Endothelial cell of umbilical vein (primary cell): Measurements from ENCODE around the gene ZDHHC23. TPM values are rescaled to one million over a fixed set of nuclear protein-coding genes. Genes with fewer than 3 reads are reported as not detected.

ENCODE experiments used
- BruUV-seq: library from RNA; stranded (reverse); fragments of 400-500 nt; replicated peaks from 2 replicates; lab custom pipeline; 2021; lab: Mats Ljungman, UMichigan
- CTCF ChIA-PET: fragments of 300-600, 350-600 bp; sonication (Branson Sonifier 250); formaldehyde crosslinking; loops from one replicate; lab custom pipeline; 2021; ENCODE audit warnings: antibody characterized with exemption, inconsistent platforms; lab: Charles Lee
- POLR2A ChIA-PET: fragments of 300-600, 350-600 bp; sonication (Branson Sonifier 250); formaldehyde crosslinking; loops from one replicate; lab custom pipeline; 2021; ENCODE audit warnings: antibody characterized with exemption, inconsistent platforms; lab: Charles Lee
- DNase-seq: peaks from one replicate; pipeline ENCODE4 v3.0.0-alpha.2; 2011; ENCODE audit warnings: low read depth, low spot score
- FAIRE-seq: peaks from 2 replicates; lab custom pipeline; 2011; peaks lifted over from hg19 to GRCh38; lab: Jason Lieb, UNC
- H2AFZ ChIP-seq: 2 replicates; pipeline ENCODE4 v1.6.0; 2012; ENCODE audit warnings: low read depth, low read length, control low read depth, inconsistent platforms
- H3K27ac ChIP-seq: 2 replicates; pipeline ENCODE4 v1.5.1; 2011; ENCODE audit warnings: low read depth, mild to moderate bottlenecking, control low read depth, low read length, moderate library complexity; ENCODE audit not compliant: insufficient read depth
- H3K27me3 ChIP-seq, 2 experiments: 2 replicates each; pipeline versions ENCODE4 v1.6.0 to v1.6.1; 2011; ENCODE audit warnings: low read length in 2 of 2, mixed read lengths in 1 of 2; ENCODE audit not compliant: control insufficient read depth in 2 of 2, insufficient read depth in 2 of 2
- H3K36me3 ChIP-seq, 2 experiments: 2 replicates in 1 of 2; 3 replicates in 1 of 2; pipeline ENCODE4 v1.5.1; 2011; ENCODE audit warnings: low read length in 2 of 2, mild to moderate bottlenecking in 1 of 2, moderate library complexity in 1 of 2; ENCODE audit not compliant: control insufficient read depth in 2 of 2, insufficient read depth in 2 of 2; ENCODE audit errors: extremely low read depth in 1 of 2
- H3K4me1 ChIP-seq: 3 replicates; pipeline ENCODE4 v1.5.1; 2011; ENCODE audit warnings: mild to moderate bottlenecking, low read length; ENCODE audit not compliant: control insufficient read depth, insufficient read depth; ENCODE audit errors: extremely low read depth
- H3K4me2 ChIP-seq: 2 replicates; pipeline ENCODE4 v1.6.1; 2011; ENCODE audit warnings: low read length, control low read depth, mixed read lengths; ENCODE audit not compliant: insufficient read depth
- H3K4me3 ChIP-seq, 3 experiments: fragments of 200-600 bp in 1 of 3; sonication (generic), shearing (Covaris generic) in 1 of 3; replicated peaks in 1 of 3; 2 replicates each; pipeline ENCODE4 v1.5.1; 2011 to 2016; ENCODE audit warnings: control low read depth in 3 of 3, low read length in 3 of 3, mild to moderate bottlenecking in 2 of 3, inconsistent platforms in 1 of 3, low read depth in 1 of 3, moderate library complexity in 1 of 3; ENCODE audit not compliant: insufficient read depth in 1 of 3
- H3K79me2 ChIP-seq: 2 replicates; pipeline ENCODE4 v1.6.0; 2012; ENCODE audit warnings: low read length, inconsistent platforms; ENCODE audit not compliant: control insufficient read depth, insufficient read depth
- H3K9ac ChIP-seq: replicated peaks from 2 replicates; pipeline ENCODE3; 2011; ENCODE audit warnings: low read length, control low read depth; ENCODE audit not compliant: insufficient read depth; ENCODE audit errors: extremely low read depth
- H3K9me1 ChIP-seq: replicated peaks from 3 replicates; pipeline ENCODE4 v1.6.0; 2011; ENCODE audit warnings: mild to moderate bottlenecking, low read length; ENCODE audit not compliant: control insufficient read depth, insufficient read depth; ENCODE audit errors: extremely low read depth
- H3K9me3 ChIP-seq: replicated peaks from 2 replicates; pipeline ENCODE4 v1.5.1; 2012; ENCODE audit warnings: low read length, inconsistent platforms; ENCODE audit not compliant: control insufficient read depth, insufficient read depth
- H4K20me1 ChIP-seq: replicated peaks from 2 replicates; pipeline ENCODE3; 2011; ENCODE audit warnings: mild to moderate bottlenecking, low read length; ENCODE audit not compliant: control insufficient read depth, insufficient read depth; ENCODE audit errors: extremely low read depth
- EZH2 ChIP-seq: IDR thresholded peaks from 2 replicates; pipeline ENCODE4 v1.6.1; 2012; ENCODE audit warnings: borderline replicate concordance, low read depth, mild to moderate bottlenecking, moderate library complexity, low read length, inconsistent platforms; ENCODE audit not compliant: severe bottlenecking
- MAX ChIP-seq: IDR thresholded peaks from 2 replicates; pipeline ENCODE4 v1.6.1; 2011; ENCODE audit not compliant: insufficient read depth, insufficient read length
- POLR2AphosphoS5 ChIP-seq: IDR thresholded peaks from 2 replicates; pipeline ENCODE4 v1.6.1; 2012; ENCODE audit warnings: low read depth, mild to moderate bottlenecking, control low read depth, low read length, moderate library complexity; ENCODE audit not compliant: insufficient read depth
- dilution Hi-C: fragments of 300-500 bp; cut with MboI; formaldehyde crosslinking; loops from one replicate; pipeline ENCODE4 v1.15.0; 2019; ENCODE audit warnings: low sequenced_read_pairs; ENCODE audit not compliant: extremely low pct_ligation_motif_present
- intact Hi-C: fragments of 100-400 bp; cut with micrococcal nuclease; formaldehyde crosslinking; loops from one replicate; pipeline ENCODE4 v1.10.0; 2022
- polyA plus RNA-seq, 4 experiments: library from polyadenylated mRNA; depleted of rRNA in 3 of 4; stranded (reverse) in 3 of 4; unstranded in 1 of 4; fragments of >200 nt; gene quantifications; 2 replicates each; pipeline versions ENCODE4 v1.2.1 to v1.2.3, GENCODE V29; 2011 to 2012; ENCODE audit warnings: missing spikeins in 1 of 4
- total RNA-seq: library from RNA; stranded (reverse); gene quantifications from 2 replicates; pipeline ENCODE4 v1.2.3, GENCODE V29; 2021
- TF ChIP-seq, protein P1 (sequence below), 2 donors: IDR thresholded peaks; 1 replicate in 1 of 2; 2 replicates in 1 of 2; pipeline ENCODE4 v1.5.1; 2011; ENCODE audit warnings: low read length in 2 of 2, mild to moderate bottlenecking in 2 of 2, moderate library complexity in 2 of 2, control low read depth in 1 of 2, inconsistent platforms in 1 of 2, low read depth in 1 of 2; ENCODE audit not compliant: insufficient read depth in 1 of 2; ENCODE audit errors: extremely low read depth in 1 of 2

ZDHHC23 gene
- total and polyA plus RNA-seq, 2 donors (not counting 3 experiments of a cell fraction or from before 2014, with no cell fraction given): 0.99 to 3.2 TPM

GRCh38 chr3:113946831-113947230 is 982 bp upstream of the ZDHHC23 start:
- Histone ChIP-seq H2AFZ (peak overlapping the region; percentile 38), H3K9me3 (no peaks in the 10 kb centered on the region), H3K4me1 (peaks cover 7% of the 10 kb centered on the region), H3K36me3 (no peaks in the 10 kb centered on the region), H3K4me2 (peak overlapping the region; percentile 84), H4K20me1 (no peaks in the 10 kb centered on the region), H3K27ac (no peak overlapping the region), H3K4me3 (peak overlapping the region in 2 of 3 experiments; percentile 61 to 63), H3K27me3 (no peaks in the 10 kb centered on the region), H3K9me1 (no peaks in the 10 kb centered on the region), H3K9ac (no peak overlapping the region), H3K79me2 (no peaks in the 10 kb centered on the region)
- no peak for TF ChIP-seq POLR2AphosphoS5
- no peak for TF ChIP-seq EZH2
- no peak for TF ChIP-seq MAX
- TF ChIP-seq, protein P1, sequence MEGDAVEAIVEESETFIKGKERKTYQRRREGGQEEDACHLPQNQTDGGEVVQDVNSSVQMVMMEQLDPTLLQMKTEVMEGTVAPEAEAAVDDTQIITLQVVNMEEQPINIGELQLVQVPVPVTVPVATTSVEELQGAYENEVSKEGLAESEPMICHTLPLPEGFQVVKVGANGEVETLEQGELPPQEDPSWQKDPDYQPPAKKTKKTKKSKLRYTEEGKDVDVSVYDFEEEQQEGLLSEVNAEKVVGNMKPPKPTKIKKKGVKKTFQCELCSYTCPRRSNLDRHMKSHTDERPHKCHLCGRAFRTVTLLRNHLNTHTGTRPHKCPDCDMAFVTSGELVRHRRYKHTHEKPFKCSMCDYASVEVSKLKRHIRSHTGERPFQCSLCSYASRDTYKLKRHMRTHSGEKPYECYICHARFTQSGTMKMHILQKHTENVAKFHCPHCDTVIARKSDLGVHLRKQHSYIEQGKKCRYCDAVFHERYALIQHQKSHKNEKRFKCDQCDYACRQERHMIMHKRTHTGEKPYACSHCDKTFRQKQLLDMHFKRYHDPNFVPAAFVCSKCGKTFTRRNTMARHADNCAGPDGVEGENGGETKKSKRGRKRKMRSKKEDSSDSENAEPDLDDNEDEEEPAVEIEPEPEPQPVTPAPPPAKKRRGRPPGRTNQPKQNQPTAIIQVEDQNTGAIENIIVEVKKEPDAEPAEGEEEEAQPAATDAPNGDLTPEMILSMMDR (IDR thresholded peaks at IDR 0.05; ENCODE audit: extremely low read depth in 1 of 2, insufficient read depth in 1 of 2, low read depth in 1 of 2, low read length in 2 of 2): no peak
- no peak for FAIRE-seq
- no TSS peak for BruUV-seq
- intact Hi-C loops: loop anchor here (5.0 to 10.0 kb wide), 2 partner anchors 208 to 210 kb away; no protein-coding TSS in a partner anchor
- DNase-seq: no peak
- CTCF ChIA-PET: no interaction called here
- POLR2A ChIA-PET: no interaction called here
- dilution Hi-C loops: no loop called here
